Heart left ventricle (tissue), 13 donors: ENCODE measurements around the gene NYAP2.

Experiments used
- POLR2A ChIP-seq, 2 donors: fragments of 450-650 bp; IDR thresholded peaks; one replicate each; pipeline ENCODE4 v1.6.1; 2017; ENCODE audit warnings: antibody characterized with exemption in 2 of 2, mild to moderate bottlenecking in 2 of 2, moderate library complexity in 2 of 2
- TF ChIP-seq, protein P1 (sequence below), 12 donors: fragments of 200-600 bp; sonication (generic) in 4 of 12; IDR thresholded peaks; one replicate each; pipeline versions ENCODE4 v1.5.0 to v1.8.0; 2018 to 2022; ENCODE audit warnings: antibody characterized with exemption in 12 of 12, mild to moderate bottlenecking in 5 of 12
- donor health status: ischemic (EF 13 %, LVEDD 7.1; RV severe dilation, severe dysfunction).
- donor health status: DM: no; HTN: yes; CAD: no.
- donor health status: DM: no; HTN: no; CAD: no.
- donor health status: ischemic (EF 25% LVEDD 6.9; RV normal size, moderate dysfunction).
- donor health status: ischemic (EF 25% LVEDD 5.7; RV mildly dilated, moderate dysfunction).
- donor health status: ischemic (EF 35%, LVEDD 5.7; RV mildly dilated, moderate dysfunction).
- donor health status: nonischemic (EF 11% LVEDD 7.7; RV severe dilation, severe dysfunction).
- donor health status: DM: yes; HTN: yes; CAD: no.
- donor health status: PGD.
- donor health status: ischemic (EF 29% LVEDD 5.4; RV normal size, mild dysfunction).
- donor health status: nonischemic (EF 23%, LVEDD 6.1; RV moderate dilation, normal function).

DNA sequence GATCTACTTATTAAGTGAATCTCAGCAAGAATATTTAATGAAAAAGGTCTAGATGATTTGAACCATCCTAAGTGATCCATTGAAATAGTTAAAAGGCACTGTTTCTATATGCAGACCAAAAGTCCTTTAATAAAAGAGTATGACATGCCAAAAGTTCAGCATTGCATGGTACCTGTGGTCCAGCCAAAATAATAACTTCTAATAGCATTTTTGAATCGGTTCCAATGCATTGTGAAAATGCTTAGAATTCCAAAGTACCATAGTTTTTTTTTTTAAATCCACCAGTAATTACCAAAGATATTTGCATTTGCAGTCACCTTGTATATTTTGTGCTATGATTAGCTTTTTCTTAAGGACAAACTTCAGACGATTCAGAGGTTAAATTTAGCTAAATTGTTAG, 79.9 kb downstream of the NYAP2 start:
- TF ChIP-seq, protein P1, sequence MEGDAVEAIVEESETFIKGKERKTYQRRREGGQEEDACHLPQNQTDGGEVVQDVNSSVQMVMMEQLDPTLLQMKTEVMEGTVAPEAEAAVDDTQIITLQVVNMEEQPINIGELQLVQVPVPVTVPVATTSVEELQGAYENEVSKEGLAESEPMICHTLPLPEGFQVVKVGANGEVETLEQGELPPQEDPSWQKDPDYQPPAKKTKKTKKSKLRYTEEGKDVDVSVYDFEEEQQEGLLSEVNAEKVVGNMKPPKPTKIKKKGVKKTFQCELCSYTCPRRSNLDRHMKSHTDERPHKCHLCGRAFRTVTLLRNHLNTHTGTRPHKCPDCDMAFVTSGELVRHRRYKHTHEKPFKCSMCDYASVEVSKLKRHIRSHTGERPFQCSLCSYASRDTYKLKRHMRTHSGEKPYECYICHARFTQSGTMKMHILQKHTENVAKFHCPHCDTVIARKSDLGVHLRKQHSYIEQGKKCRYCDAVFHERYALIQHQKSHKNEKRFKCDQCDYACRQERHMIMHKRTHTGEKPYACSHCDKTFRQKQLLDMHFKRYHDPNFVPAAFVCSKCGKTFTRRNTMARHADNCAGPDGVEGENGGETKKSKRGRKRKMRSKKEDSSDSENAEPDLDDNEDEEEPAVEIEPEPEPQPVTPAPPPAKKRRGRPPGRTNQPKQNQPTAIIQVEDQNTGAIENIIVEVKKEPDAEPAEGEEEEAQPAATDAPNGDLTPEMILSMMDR (IDR thresholded peaks at IDR 0.05) = no peak
- TF ChIP-seq POLR2A (IDR thresholded peaks at IDR 0.05) = no peak
